ENCODE results near the gene HSDL2. TPM values are rescaled to one million over a fixed set of nuclear protein-coding genes. Genes with fewer than 3 reads are reported as not detected.
"Not testable (repeated sequence)": the region's sequence is repeated elsewhere in the genome, so short reads cannot be mapped to it uniquely, and the experiment has no call there.

The HSDL2 gene
- total and polyA plus RNA-seq, 4 donors, result 22.5 to 58.6 (median 34.8) TPM

GRCh38 chr9:112366591-112366990 is 13.3 kb upstream of the HSDL2 start:
- Histone ChIP-seq H3K9ac (ENCODE audit: insufficient read depth in 1 of 2, low read length in 2 of 2) (no peak overlapping the region), H3K36me3 (ENCODE audit: control insufficient read depth in 4 of 4, insufficient read depth in 4 of 4, low read length in 4 of 4) (peaks cover 0 to 2% (median 0%) of the 10 kb centered on the region in 4 donors)
- ATAC-seq (ENCODE audit: insufficient read depth, low FRiP score), result no peak

GRCh38 chr9:112367465-112367864 is 12.4 kb upstream of the HSDL2 start:
- no peaks in the 10 kb centered on the region for H3K27me3 ChIP-seq (ENCODE audit: control insufficient read depth in 3 of 3, insufficient read depth in 3 of 3, low read length in 2 of 3)
- H3K9me3 ChIP-seq (ENCODE audit: control insufficient read depth in 4 of 4, insufficient read depth in 3 of 4, low read length in 3 of 4), result peaks cover 0 to 4% (median 1%) of the 10 kb centered on the region in 4 donors
- no peak for ATAC-seq (ENCODE audit: insufficient read depth, low FRiP score)
- no peak overlapping the region for H3K27ac ChIP-seq (ENCODE audit: low read depth in 1 of 2, low read length in 1 of 2)
- no peaks in the 10 kb centered on the region for H3K4me1 ChIP-seq (ENCODE audit: control insufficient read depth in 5 of 5, insufficient read depth in 5 of 5, low read length in 5 of 5)
- peaks cover 0 to 2% (median 0%) of the 10 kb centered on the region in 4 donors for H3K36me3 ChIP-seq (ENCODE audit: control insufficient read depth in 4 of 4, insufficient read depth in 4 of 4, low read length in 4 of 4)
- no peak overlapping the region for H3K4me3 ChIP-seq
- no peak for DNase-seq
- H3K9ac ChIP-seq (ENCODE audit: insufficient read depth in 1 of 2, low read length in 2 of 2), result no peak overlapping the region
- no peak for TF ChIP-seq CTCF (IDR thresholded peaks at IDR 0.05; ENCODE audit: control extremely low read depth, extremely low read depth)

More at GRCh38 chr9:112366591-112366990, 13.3 kb upstream of the HSDL2 start:
- H3K4me1 ChIP-seq (ENCODE audit: control insufficient read depth in 5 of 5, insufficient read depth in 5 of 5, low read length in 5 of 5), result no peaks in the 10 kb centered on the region
- peaks cover 0 to 4% (median 1%) of the 10 kb centered on the region in 4 donors for H3K9me3 ChIP-seq (ENCODE audit: control insufficient read depth in 4 of 4, insufficient read depth in 3 of 4, low read length in 3 of 4)
- H3K27me3 ChIP-seq (ENCODE audit: control insufficient read depth in 3 of 3, insufficient read depth in 3 of 3, low read length in 2 of 3), result no peaks in the 10 kb centered on the region
- no peak overlapping the region for H3K4me3 ChIP-seq
- H3K27ac ChIP-seq (ENCODE audit: low read depth in 1 of 2, low read length in 1 of 2), result no peak overlapping the region
- 88 to 91% methylated on average over 3 of the region's 3 CpGs for WGBS, 2 donors
- DNase-seq, result no peak
- TF ChIP-seq CTCF (IDR thresholded peaks at IDR 0.05; ENCODE audit: control extremely low read depth, extremely low read depth), result no peak

GRCh38 chr9:112369817-112370216 is 10.1 kb upstream of the HSDL2 start:
- Histone ChIP-seq H3K27ac (ENCODE audit: low read depth in 1 of 2, low read length in 1 of 2) (no peak overlapping the region), H3K27me3 (ENCODE audit: control insufficient read depth in 3 of 3, insufficient read depth in 3 of 3, low read length in 2 of 3) (no peaks in the 10 kb centered on the region), H3K9ac (ENCODE audit: insufficient read depth in 1 of 2, low read length in 2 of 2) (no peak overlapping the region), H3K4me1 (ENCODE audit: control insufficient read depth in 5 of 5, insufficient read depth in 5 of 5, low read length in 5 of 5) (no peaks in the 10 kb centered on the region), H3K9me3 (ENCODE audit: control insufficient read depth in 4 of 4, insufficient read depth in 3 of 4, low read length in 3 of 4) (peaks cover 0 to 4% (median 1%) of the 10 kb centered on the region in 4 donors), H3K4me3 (no peak overlapping the region), H3K36me3 (ENCODE audit: control insufficient read depth in 4 of 4, insufficient read depth in 4 of 4, low read length in 4 of 4) (peaks cover 0 to 7% (median under 1%) of the 10 kb centered on the region in 4 donors)
- DNase-seq (no peak), ATAC-seq (ENCODE audit: insufficient read depth, low FRiP score) (no peak)
- 97 to 100% methylated on average over 1 of the region's 1 CpG for WGBS, 2 donors
- no peak for TF ChIP-seq CTCF (IDR thresholded peaks at IDR 0.05; ENCODE audit: control extremely low read depth, extremely low read depth)

- DNase-seq (no peak), ATAC-seq (ENCODE audit: insufficient read depth, low FRiP score) (no peak)
- Histone ChIP-seq H3K9me3 (ENCODE audit: control insufficient read depth in 4 of 4, insufficient read depth in 3 of 4, low read length in 3 of 4) (peaks cover 0 to 4% (median 1%) of the 10 kb centered on the region in 4 donors), H3K27me3 (ENCODE audit: control insufficient read depth in 3 of 3, insufficient read depth in 3 of 3, low read length in 2 of 3) (no peaks in the 10 kb centered on the region), H3K9ac (ENCODE audit: insufficient read depth in 1 of 2, low read length in 2 of 2) (no peak overlapping the region), H3K4me1 (ENCODE audit: control insufficient read depth in 5 of 5, insufficient read depth in 5 of 5, low read length in 5 of 5) (no peaks in the 10 kb centered on the region), H3K36me3 (ENCODE audit: control insufficient read depth in 4 of 4, insufficient read depth in 4 of 4, low read length in 4 of 4) (peaks cover 0 to 7% (median under 1%) of the 10 kb centered on the region in 4 donors), H3K4me3 (no peak overlapping the region), H3K27ac (ENCODE audit: low read depth in 1 of 2, low read length in 1 of 2) (no peak overlapping the region)
- 0 to 47% methylated on average over 1 of the region's 1 CpG for WGBS, 2 donors
- TF ChIP-seq CTCF (IDR thresholded peaks at IDR 0.05; ENCODE audit: control extremely low read depth, extremely low read depth), result no peak
Measured at GRCh38 chr9:112371060-112371459, 8.8 kb upstream of the HSDL2 start.

- not testable (repeated sequence) for H3K9ac ChIP-seq (ENCODE audit: insufficient read depth in 1 of 2, low read length in 2 of 2); H3K27ac ChIP-seq (ENCODE audit: low read depth in 1 of 2, low read length in 1 of 2); H3K4me3 ChIP-seq; H3K27me3 ChIP-seq (ENCODE audit: control insufficient read depth in 3 of 3, insufficient read depth in 3 of 3, low read length in 2 of 3); ATAC-seq (ENCODE audit: insufficient read depth, low FRiP score); H3K9me3 ChIP-seq (ENCODE audit: control insufficient read depth in 4 of 4, insufficient read depth in 3 of 4, low read length in 3 of 4); DNase-seq
- Histone ChIP-seq H3K4me1 (ENCODE audit: control insufficient read depth in 5 of 5, insufficient read depth in 5 of 5, low read length in 5 of 5) (peaks cover 4 to 21% (median 7%) of the 10 kb centered on the region in 5 donors), H3K36me3 (ENCODE audit: control insufficient read depth in 4 of 4, insufficient read depth in 4 of 4, low read length in 4 of 4) (peaks cover 0 to 11% (median 1%) of the 10 kb centered on the region in 4 donors)
- WGBS, 2 donors, result 75 to 81% methylated on average over 2 of the region's 2 CpGs
Measured at GRCh38 chr9:112373666-112374065, 6.2 kb upstream of the HSDL2 start.

All from lung (tissue), 12 donors.